HL-60/S4 treated with phorbol 12-myristate 13-acetate at 8.2 ng/mL for 4 days and 3 days (cell line): ENCODE measurements around the gene GRID1.

Source experiments
- in situ Hi-C: fragments of 300-500 bp; cut with MboI; formaldehyde crosslinking; loops from 2 replicates; pipeline ENCODE4 v1.15.0; 2022; ENCODE audit warnings: low sequenced_read_pairs

The GRID1 gene

DNA sequence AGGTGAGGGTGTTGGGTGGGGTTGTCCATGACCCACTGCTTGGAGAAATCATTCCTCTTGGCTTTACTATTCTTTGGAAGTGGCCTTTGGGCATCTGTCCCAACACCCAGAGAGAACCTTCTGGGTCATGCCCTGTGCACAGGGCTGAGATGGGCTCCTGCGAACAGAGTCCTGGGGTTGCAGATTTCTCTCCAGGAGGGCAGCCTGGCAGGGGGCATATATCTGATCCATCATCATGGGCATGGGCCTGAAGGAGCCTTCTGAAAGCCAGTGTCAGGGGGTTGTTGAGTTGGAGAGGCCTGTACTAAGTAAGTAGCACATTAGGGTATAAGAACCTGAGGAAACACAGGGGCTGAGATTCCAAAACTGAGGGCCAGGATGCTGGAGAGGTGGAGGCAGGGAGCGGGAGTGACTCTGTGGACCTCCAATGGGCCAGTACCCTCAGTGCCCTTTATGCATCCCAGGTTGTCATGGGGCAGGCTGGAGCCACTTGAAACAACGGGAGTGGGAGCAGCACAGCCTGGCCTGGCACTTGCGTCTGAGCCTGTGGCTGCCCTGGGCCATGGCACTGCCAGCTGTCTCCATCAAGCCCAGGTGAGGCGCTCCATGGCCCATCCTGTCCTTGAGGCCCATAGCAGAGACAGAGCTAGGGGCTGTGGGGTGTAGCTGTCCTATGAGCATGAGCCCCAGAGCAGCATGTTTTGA lies 203.7 kb downstream of the GRID1 start:
- in situ Hi-C loops, result no loop called here

DNA sequence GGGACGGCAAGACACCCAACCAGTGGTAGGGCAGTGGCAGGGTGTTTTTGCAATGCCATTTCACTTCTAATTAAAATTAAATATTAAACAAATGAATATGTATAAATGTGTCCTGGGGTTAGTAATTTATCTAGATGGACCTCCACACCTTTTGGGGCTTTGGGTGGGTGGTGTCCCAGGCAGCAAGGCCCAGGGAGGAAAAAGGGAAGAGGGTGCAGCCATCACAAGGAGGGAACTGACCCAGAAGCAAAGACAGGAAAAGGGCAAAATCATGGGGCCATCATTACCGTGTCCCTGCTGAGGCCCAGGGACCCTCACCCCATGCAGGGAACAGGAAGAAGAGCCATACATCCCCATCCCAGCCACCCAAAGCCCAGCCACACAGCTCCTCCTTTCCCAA lies 204.6 kb downstream of the GRID1 start:
- in situ Hi-C loops, result no loop called here

GRCh38 chr10:86160890-86161585 lies 205.6 kb downstream of the GRID1 start:
- in situ Hi-C loops, result no loop called here

- in situ Hi-C loops, result no loop called here
Observed at GRCh38 chr10:86159797-86160196, 206.8 kb downstream of the GRID1 start.

GRCh38 chr10:86155054-86155921 lies 211.3 kb downstream of the GRID1 start:
- in situ Hi-C loops, result no loop called here

GRCh38 chr10:86153751-86154150 lies 212.8 kb downstream of the GRID1 start:
- in situ Hi-C loops, result no loop called here

DNA sequence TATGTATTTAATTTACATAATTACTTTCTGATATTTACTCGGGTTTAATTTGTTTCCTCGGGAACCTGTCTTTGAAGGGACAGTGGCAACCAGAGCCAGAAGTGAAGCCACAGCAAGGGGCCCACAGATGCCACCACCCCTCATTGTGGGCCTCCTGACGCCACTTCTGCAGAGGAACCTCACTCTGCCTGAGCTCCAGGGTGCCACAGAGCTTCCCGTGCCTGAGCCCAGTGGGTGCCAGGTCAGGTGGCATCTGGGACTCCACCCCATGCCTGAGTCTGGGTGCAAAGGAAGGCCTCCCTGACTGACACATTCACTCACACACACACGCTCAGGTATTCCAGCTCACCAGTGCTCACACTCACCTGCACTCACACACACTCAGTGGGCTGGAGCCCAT lies 213.7 kb downstream of the GRID1 start:
- in situ Hi-C loops, result no loop called here

GRCh38 chr10:86152354-86152753 lies 214.2 kb downstream of the GRID1 start:
- in situ Hi-C loops, result no loop called here

DNA sequence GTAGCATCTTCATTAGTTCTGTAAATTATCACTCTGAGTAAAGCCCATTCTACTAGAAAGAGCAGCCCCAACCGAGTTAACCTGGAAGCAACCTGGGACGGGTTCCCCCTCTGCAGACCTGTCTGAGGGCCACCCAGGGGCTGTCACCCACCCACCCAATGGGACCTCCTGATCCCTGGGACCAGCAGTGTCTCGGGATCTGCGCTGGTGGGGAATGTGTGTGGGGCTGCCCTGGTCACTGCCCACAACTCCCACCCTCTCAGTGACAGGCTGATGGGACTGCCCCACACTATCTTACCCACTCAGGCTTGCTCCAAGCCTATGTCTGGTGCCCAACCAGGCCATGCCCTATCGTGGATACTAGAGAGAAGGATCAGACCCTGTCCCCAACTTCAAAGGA lies 215.0 kb downstream of the GRID1 start:
- in situ Hi-C loops, result no loop called here

DNA sequence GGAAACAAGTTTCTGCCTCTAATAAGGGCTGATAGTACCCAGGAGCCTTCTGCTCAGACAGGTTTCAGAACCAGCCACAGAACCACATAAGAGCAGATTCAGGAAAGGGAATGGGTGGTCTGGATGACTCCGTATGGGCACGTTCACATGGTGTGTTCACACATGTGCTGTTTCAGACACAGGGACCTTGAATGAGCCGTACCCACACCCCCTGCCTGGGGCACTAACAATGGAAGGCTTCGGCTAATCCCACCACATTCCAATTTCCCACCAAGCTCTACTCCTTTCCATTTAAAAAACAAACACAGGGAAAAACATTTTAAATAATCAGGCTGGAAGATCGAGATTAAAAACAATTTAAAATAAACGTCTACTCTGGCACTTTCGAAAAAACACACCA lies 217.3 kb downstream of the GRID1 start:
- in situ Hi-C loops, result no loop called here

DNA sequence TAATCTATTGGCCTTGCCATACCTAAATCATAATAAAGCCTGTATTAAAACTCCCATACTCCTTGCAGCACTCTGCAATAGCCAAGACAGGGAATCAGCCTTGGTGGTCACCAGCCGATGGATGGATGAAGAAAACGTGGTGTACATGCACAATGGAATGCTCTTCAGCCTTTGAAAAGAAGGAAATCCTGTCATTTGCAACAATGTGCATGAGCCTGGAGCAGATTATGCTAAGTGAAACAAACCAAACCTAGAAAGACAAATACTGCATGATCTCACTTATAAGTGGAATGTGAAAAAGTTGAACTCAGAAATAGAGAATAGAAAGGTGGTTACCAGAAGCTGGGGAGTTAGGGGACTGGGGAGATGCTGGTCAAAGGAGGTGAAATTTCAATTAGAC lies 218.5 kb downstream of the GRID1 start:
- in situ Hi-C loops, result no loop called here

- in situ Hi-C loops, result no loop called here
Observed at GRCh38 chr10:86144301-86144700, 222.3 kb downstream of the GRID1 start.

GRCh38 chr10:86141896-86142295 lies 224.7 kb downstream of the GRID1 start:
- in situ Hi-C loops, result no loop called here

DNA sequence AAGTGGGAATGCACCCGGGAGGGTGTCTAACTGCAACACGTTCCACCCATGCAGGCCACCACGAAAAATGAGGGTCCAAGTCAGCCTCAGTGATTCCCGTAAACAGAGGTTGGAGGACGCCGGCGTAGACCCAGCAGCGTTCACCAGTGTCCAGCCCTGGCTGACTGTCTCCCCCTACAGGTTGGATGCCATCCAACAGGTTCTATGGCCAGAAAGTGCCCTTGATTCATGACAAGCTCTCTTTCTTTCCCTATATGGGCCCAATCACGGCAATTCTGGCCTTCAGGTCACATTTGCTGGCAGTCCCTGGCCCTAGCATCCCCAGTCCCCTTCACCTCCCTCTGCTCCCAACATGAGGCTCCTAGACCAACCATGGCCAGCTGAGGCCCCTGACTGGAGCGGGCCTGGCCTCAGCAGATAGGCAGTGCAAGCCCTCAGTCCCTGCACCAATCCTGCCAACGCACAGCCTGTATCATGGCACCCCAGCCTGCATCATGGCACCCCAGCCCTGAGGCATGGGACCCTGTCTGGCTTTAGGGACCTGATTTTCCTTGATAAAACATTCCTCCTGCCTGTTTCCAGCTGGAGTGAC lies 227.4 kb downstream of the GRID1 start:
- in situ Hi-C loops, result no loop called here

DNA sequence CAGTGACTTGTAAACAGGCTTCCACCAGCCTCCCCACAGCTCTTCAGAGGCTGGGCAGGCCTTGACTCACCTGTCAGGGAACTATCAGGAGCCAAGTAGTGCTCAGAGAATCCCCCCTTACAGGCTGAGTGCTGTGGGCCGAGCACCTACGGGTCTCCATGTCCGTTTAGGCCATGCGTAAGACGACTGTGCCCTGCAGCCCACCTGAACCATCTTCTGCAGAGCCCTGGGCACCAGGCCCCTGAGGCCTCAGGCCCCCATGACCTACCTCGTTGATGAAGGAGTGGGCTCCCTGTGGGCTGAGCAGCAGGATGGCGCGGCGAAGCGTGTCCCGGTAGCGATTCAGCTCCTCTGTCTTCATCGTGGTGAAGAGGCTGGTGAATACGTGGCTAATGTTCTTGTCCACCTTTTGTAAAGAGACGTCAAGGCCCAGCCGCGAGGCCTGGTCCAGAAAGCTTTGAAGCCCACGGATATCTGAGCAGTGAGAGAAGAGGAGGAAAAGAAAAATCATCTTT lies 228.0 kb downstream of the GRID1 start:
- in situ Hi-C loops, result no loop called here

DNA sequence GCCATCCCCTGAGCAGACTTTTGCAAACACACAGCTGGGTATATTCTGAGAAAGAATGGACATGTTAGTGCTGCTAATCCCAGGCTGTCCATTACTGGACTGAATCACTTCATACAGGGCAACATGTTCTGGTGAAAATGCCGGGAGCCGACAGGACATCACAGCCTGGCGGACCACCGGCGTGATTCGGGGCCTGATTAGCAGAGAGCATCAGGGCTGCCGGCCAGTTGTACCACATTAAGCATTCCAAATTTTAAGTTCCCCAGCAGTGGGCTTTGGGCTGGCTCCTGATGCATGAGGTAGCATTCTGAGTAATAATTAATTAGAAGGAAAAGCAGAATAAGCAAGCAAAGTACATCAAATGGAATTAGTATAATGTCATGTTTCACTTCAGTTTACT lies 229.0 kb downstream of the GRID1 start:
- in situ Hi-C loops, result no loop called here

- in situ Hi-C loops, result no loop called here
Observed at GRCh38 chr10:86136934-86137333, 229.7 kb downstream of the GRID1 start.

DNA sequence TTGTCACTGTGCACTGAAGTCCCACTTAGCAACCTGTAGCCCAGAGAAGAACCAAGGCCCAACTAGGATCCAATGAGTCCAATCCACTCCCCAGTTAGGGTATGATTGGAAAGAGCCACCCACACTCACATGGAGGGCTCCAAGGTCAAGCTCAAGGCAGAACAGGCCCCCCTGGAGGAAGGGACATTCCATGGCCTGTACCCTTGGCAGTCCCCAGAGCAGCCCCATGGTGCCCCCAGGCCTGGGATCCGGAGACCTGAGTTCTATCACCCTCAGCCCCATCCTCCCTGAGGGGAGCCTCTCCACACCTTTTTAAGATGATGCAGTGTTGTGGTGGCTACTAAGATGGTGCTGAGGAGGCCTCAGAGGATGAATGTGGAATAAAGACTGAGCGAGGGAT lies 231.4 kb downstream of the GRID1 start:
- in situ Hi-C loops, result no loop called here

GRCh38 chr10:86130737-86131475 lies 235.7 kb downstream of the GRID1 start:
- in situ Hi-C loops, result no loop called here

GRCh38 chr10:86130041-86130440 lies 236.6 kb downstream of the GRID1 start:
- in situ Hi-C loops, result no loop called here
